Calu3 (cell line): ENCODE data around the gene TNFRSF9. TPM values are rescaled to one million over a fixed set of nuclear protein-coding genes. Genes with fewer than 3 reads are reported as not detected.

Experiments used
- BruUV-seq: library from RNA; stranded (reverse); fragments of 400-500 nt; replicated peaks from 2 replicates; lab custom pipeline; 2021; lab: Mats Ljungman, UMichigan
- CTCF ChIA-PET: fragments of 300-600 bp; sonication (Branson Sonifier 250); formaldehyde crosslinking; loops from one replicate; lab custom pipeline; 2022; ENCODE audit warnings: antibody characterized with exemption; lab: Charles Lee
- DNase-seq: peaks from one replicate; pipeline ENCODE4 v3.0.0; 2022
- H3K27ac Mint-ChIP-seq: one replicate; pipeline ENCODE4 v1.8.0; 2022; ENCODE audit warnings: mixed read lengths; ENCODE audit not compliant: unreplicated experiment
- H3K27me3 Mint-ChIP-seq: one replicate; pipeline ENCODE4 v1.8.0; 2022; ENCODE audit warnings: mixed read lengths; ENCODE audit not compliant: unreplicated experiment
- H3K36me3 Mint-ChIP-seq: one replicate; pipeline ENCODE4 v1.8.0; 2022; ENCODE audit warnings: mild to moderate bottlenecking, moderate library complexity, mixed read lengths; ENCODE audit not compliant: insufficient read depth, unreplicated experiment
- H3K4me1 Mint-ChIP-seq: one replicate; pipeline ENCODE4 v1.8.0; 2022; ENCODE audit warnings: mild to moderate bottlenecking, low read depth, mixed read lengths; ENCODE audit not compliant: unreplicated experiment
- H3K4me3 Mint-ChIP-seq: one replicate; pipeline ENCODE4 v1.8.0; 2022; ENCODE audit warnings: mild to moderate bottlenecking, low read depth, moderate library complexity, mixed read lengths; ENCODE audit not compliant: unreplicated experiment
- H3K9me3 Mint-ChIP-seq: one replicate; pipeline ENCODE4 v1.8.0; 2022; ENCODE audit warnings: low read depth, mixed read lengths; ENCODE audit not compliant: unreplicated experiment
- CTCF ChIP-seq: fragments of 200-600 bp; IDR thresholded peaks from one replicate; pipeline ENCODE4 v1.8.0; 2022; ENCODE audit warnings: antibody characterized with exemption; ENCODE audit not compliant: unreplicated experiment
- intact Hi-C: fragments of 100-400 bp; cut with micrococcal nuclease; formaldehyde crosslinking; loops from one replicate; pipeline ENCODE4 v1.10.0; 2022; ENCODE audit not compliant: unreplicated experiment
- total RNA-seq: library from RNA; stranded (reverse); gene quantifications from 2 replicates; pipeline ENCODE4 v1.2.3, GENCODE V29; 2022

The TNFRSF9 gene
- total RNA-seq, 1 experiment from 2014 or later = 0.42 TPM

- H3K27me3 Mint-ChIP-seq = peaks cover 19% of the 10 kb centered on the region
- no peak overlapping the region for H3K4me3 Mint-ChIP-seq
- BruUV-seq = no TSS peak
- no peak overlapping the region for H3K27ac Mint-ChIP-seq
- H3K4me1 Mint-ChIP-seq = no peaks in the 10 kb centered on the region
- intact Hi-C loops = no loop called here
- CTCF ChIA-PET = interaction anchor here (0.7 kb wide), 1 partner anchor 33 kb away, joined by 5 read pairs; no protein-coding TSS in a partner anchor
- DNase-seq = no peak
- H3K36me3 Mint-ChIP-seq = peaks cover 7% of the 10 kb centered on the region
- TF ChIP-seq CTCF = no peak
- no peaks in the 10 kb centered on the region for H3K9me3 Mint-ChIP-seq
Observed at GRCh38 chr1:7948960-7949359, 8.3 kb upstream of the TNFRSF9 start.

GRCh38 chr1:7943251-7943650 lies 2.6 kb upstream of the TNFRSF9 start:
- Mint-ChIP-seq H3K36me3 (no peaks in the 10 kb centered on the region), H3K27ac (no peak overlapping the region), H3K4me1 (peaks cover 24% of the 10 kb centered on the region), H3K27me3 (peaks cover 30% of the 10 kb centered on the region), H3K4me3 (no peak overlapping the region), H3K9me3 (no peaks in the 10 kb centered on the region)
- CTCF ChIA-PET = no interaction called here
- TF ChIP-seq CTCF = no peak
- intact Hi-C loops = no loop called here
- no TSS peak for BruUV-seq
- DNase-seq = no peak

- BruUV-seq = no TSS peak
- no peak for TF ChIP-seq CTCF
- H3K4me1 Mint-ChIP-seq = peaks cover 24% of the 10 kb centered on the region
- intact Hi-C loops = no loop called here
- H3K27me3 Mint-ChIP-seq = peaks cover 30% of the 10 kb centered on the region
- no peak overlapping the region for H3K27ac Mint-ChIP-seq
- H3K4me3 Mint-ChIP-seq = peak overlapping the region; percentile 41
- H3K36me3 Mint-ChIP-seq = no peaks in the 10 kb centered on the region
- DNase-seq = peak; percentile 31
- no peaks in the 10 kb centered on the region for H3K9me3 Mint-ChIP-seq
- CTCF ChIA-PET = no interaction called here
Observed at GRCh38 chr1:7942214-7942921, 1.7 kb upstream of the TNFRSF9 start.

- no peak for DNase-seq
- intact Hi-C loops = no loop called here
- peak overlapping the region; percentile 41 for H3K4me3 Mint-ChIP-seq
- no TSS peak for BruUV-seq
- no peak overlapping the region for H3K27ac Mint-ChIP-seq
- peaks cover 24% of the 10 kb centered on the region for H3K4me1 Mint-ChIP-seq
- H3K36me3 Mint-ChIP-seq = no peaks in the 10 kb centered on the region
- CTCF ChIA-PET = interaction anchor here (0.9 kb wide), 1 partner anchor 9 kb away, joined by 4 read pairs; no protein-coding TSS in a partner anchor
- no peak for TF ChIP-seq CTCF
- H3K9me3 Mint-ChIP-seq = no peaks in the 10 kb centered on the region
- peaks cover 30% of the 10 kb centered on the region for H3K27me3 Mint-ChIP-seq
Observed at GRCh38 chr1:7941437-7941793, 776 bp upstream of the TNFRSF9 start.
